Endothelial cell (in vitro differentiated cells): ENCODE data around the gene TNFRSF21. TPM values are rescaled to one million over a fixed set of nuclear protein-coding genes. Genes with fewer than 3 reads are reported as not detected.
A peak's percentile ranks its signal among the peaks of the same experiment; 100 is the strongest.
"Not testable (repeated sequence)": the region's sequence is repeated elsewhere in the genome, so short reads cannot be mapped to it uniquely, and the experiment has no call there.

Experiments
- DNase-seq: peaks from one replicate; pipeline ENCODE4 v3.0.0; 2021; ENCODE audit warnings: low spot score
- H3K27ac Mint-ChIP-seq: one replicate; pipeline ENCODE4 v1.8.0; 2021; ENCODE audit warnings: mixed read lengths, inconsistent platforms; ENCODE audit not compliant: unreplicated experiment
- H3K27me3 Mint-ChIP-seq: one replicate; pipeline ENCODE4 v1.8.0; 2021; ENCODE audit warnings: mild to moderate bottlenecking, moderate library complexity, mixed read lengths, inconsistent platforms; ENCODE audit not compliant: unreplicated experiment
- H3K36me3 Mint-ChIP-seq: one replicate; pipeline ENCODE4 v1.8.0; 2021; ENCODE audit warnings: mild to moderate bottlenecking, low read depth, mixed read lengths, inconsistent platforms; ENCODE audit not compliant: unreplicated experiment
- H3K4me1 Mint-ChIP-seq: one replicate; pipeline ENCODE4 v1.8.0; 2021; ENCODE audit warnings: mild to moderate bottlenecking, mixed read lengths, inconsistent platforms; ENCODE audit not compliant: unreplicated experiment
- H3K4me3 Mint-ChIP-seq: one replicate; pipeline ENCODE4 v1.8.0; 2021; ENCODE audit warnings: mild to moderate bottlenecking, mixed read lengths, inconsistent platforms; ENCODE audit not compliant: unreplicated experiment
- H3K9me3 Mint-ChIP-seq: one replicate; pipeline ENCODE4 v1.8.0; 2021; ENCODE audit warnings: mixed read lengths, inconsistent platforms; ENCODE audit not compliant: unreplicated experiment
- CTCF ChIP-seq: fragments of 200-600 bp; sonication (generic); IDR thresholded peaks from one replicate; pipeline ENCODE4 v1.5.0; 2021; ENCODE audit warnings: antibody characterized with exemption; ENCODE audit not compliant: unreplicated experiment
- total RNA-seq: library from RNA; stranded (reverse); fragmentation: NEBNext Ultra II Directional; extraction: Animal tissue kit (Norgen Biotek cat#: 25700); gene quantifications from one replicate; pipeline ENCODE4 v1.2.1, GENCODE V29; 2021; ENCODE audit not compliant: unreplicated experiment

The TNFRSF21 gene
- total RNA-seq, 1 donor from 2014 or later = 32.5 TPM

GRCh38 chr6:47283993-47284392 lies 25.7 kb downstream of the TNFRSF21 start:
- Mint-ChIP-seq H3K27me3 (no peaks in the 10 kb centered on the region), H3K4me3 (no peak overlapping the region), H3K9me3 (no peaks in the 10 kb centered on the region), H3K27ac (no peak overlapping the region), H3K4me1 (peaks cover 11% of the 10 kb centered on the region), H3K36me3 (peaks cover 15% of the 10 kb centered on the region)
- no peak for DNase-seq
- no peak for TF ChIP-seq CTCF

- Mint-ChIP-seq H3K27ac (no peak overlapping the region), H3K9me3 (no peaks in the 10 kb centered on the region), H3K4me3 (no peak overlapping the region), H3K36me3 (peaks cover 13% of the 10 kb centered on the region), H3K27me3 (no peaks in the 10 kb centered on the region), H3K4me1 (peaks cover 16% of the 10 kb centered on the region)
- DNase-seq = no peak
- TF ChIP-seq CTCF = no peak
These were observed 31.2 kb downstream of the TNFRSF21 start for GRCh38 chr6:47278545-47278944.

DNA sequence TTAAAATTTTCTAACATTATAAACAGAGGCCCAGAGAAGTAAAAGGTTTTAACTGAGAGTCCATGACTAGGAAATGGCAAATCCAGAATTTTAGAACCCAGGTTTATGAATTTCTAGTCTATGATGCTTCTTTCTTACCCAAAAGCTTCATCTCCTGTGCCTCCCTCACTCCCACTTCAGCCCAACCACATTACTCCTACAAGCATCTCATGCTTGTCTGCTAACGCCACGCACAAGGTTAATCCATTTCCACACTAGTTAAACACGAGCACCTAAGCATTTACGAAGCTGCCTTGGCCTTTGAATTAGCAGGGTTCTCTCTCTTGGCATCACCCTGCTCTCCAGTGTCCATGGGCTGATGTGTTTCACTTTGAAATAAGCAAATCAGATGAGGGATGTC lies 32.0 kb downstream of the TNFRSF21 start:
- no peaks in the 10 kb centered on the region for H3K27me3 Mint-ChIP-seq
- peaks cover 16% of the 10 kb centered on the region for H3K4me1 Mint-ChIP-seq
- H3K4me3 Mint-ChIP-seq = no peak overlapping the region
- TF ChIP-seq CTCF = no peak
- H3K27ac Mint-ChIP-seq = peak overlapping the region; percentile 1
- H3K9me3 Mint-ChIP-seq = no peaks in the 10 kb centered on the region
- H3K36me3 Mint-ChIP-seq = peaks cover 11% of the 10 kb centered on the region
- DNase-seq = no peak

DNA sequence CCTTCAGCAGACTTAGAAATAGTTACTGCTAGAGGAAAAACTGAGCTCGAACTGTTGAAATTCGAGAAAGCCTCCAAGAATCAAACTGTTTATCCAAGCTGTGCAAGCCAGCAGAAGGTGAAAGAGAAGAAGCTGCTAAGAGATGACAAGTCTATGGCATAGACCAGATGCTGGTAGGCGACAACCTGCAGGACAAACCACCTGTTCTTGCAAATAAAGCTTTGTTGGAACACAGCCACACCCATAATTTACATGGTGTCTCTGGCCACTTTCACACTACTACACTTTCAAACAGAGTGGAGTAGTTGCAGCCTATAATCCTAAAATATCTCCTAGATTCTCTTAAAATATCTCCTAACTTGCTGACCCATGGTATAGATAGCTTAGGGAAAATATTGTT lies 33.3 kb downstream of the TNFRSF21 start:
- no peak for TF ChIP-seq CTCF
- Mint-ChIP-seq H3K36me3 (peaks cover 17% of the 10 kb centered on the region), H3K27ac (no peak overlapping the region), H3K9me3 (no peaks in the 10 kb centered on the region), H3K4me3 (no peak overlapping the region), H3K27me3 (no peaks in the 10 kb centered on the region), H3K4me1 (peaks cover 16% of the 10 kb centered on the region)
- no peak for DNase-seq

DNA sequence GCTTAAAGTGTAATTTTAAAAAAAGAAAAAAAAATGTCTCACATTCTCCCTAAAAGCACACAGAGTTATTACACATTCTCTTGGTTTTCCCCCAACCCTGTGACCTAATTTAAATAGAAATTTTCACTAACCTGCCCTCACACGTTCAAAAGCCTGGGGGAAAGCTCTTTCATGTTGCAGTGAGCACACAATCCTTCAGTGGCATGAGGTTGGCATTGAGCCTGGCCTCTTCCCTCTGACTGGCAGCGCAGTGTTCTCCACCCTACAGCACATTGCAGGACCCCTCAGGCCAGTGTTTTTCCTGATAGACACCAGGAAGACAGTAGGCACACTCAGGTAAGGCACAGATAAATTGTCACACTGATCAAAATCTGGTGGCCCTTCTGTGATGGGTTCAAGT lies 34.1 kb downstream of the TNFRSF21 start:
- Mint-ChIP-seq H3K4me3 (peak overlapping the region; percentile 57), H3K27me3 (no peaks in the 10 kb centered on the region), H3K36me3 (peaks cover 17% of the 10 kb centered on the region), H3K27ac (no peak overlapping the region), H3K4me1 (peaks cover 16% of the 10 kb centered on the region), H3K9me3 (no peaks in the 10 kb centered on the region)
- no peak for TF ChIP-seq CTCF
- no peak for DNase-seq

DNA sequence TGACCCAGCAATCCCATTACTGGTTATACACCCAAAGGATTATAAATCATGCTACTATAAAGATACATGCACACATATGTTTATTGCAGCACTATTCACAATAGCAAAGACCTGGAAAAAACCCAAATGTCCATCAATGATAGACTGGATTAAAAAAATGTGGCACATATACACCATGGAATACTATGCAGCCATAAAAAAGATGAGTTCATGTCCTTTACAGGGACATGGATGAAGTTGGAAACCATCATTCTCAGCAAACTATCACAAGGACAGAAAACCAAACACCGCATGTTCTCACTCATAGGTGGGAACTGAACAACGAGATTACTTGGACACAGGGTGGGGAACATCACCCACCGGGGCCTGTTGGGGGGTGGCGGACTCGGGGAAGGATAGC lies 34.6 kb downstream of the TNFRSF21 start:
- DNase-seq, H3K9me3 Mint-ChIP-seq, H3K27me3 Mint-ChIP-seq, H3K27ac Mint-ChIP-seq: not testable (repeated sequence)
- Mint-ChIP-seq H3K4me3 (peak overlapping the region; percentile 66), H3K4me1 (peaks cover 16% of the 10 kb centered on the region), H3K36me3 (peaks cover 17% of the 10 kb centered on the region)
